ENCODE measurements around the gene KDM2B.

Gene KDM2B

GRCh38 chr12:121430833-121431415 lies 149.9 kb downstream of the KDM2B start:
- DNase-seq (ENCODE audit: low read depth): no peak

DNA sequence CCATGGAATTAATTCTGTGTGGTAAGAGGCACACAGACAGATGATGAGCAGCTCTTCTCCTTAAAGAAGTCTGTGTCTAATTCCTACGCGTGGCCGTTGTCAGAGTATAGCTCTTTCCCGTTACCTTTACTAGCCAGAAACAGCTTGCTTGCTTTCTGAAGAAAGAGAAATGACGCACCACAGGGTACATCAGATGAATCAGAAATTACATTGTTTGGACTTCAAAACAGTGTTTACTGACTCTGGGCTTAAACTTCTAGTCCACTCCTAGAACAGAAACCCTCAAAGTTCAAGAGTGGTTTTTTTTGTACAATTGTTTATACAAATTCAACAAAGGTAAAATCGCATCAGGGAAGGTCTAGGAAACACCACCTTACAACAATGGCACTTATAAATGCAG lies 151.9 kb downstream of the KDM2B start:
- no peak for DNase-seq (ENCODE audit: low read depth)

- no peak for DNase-seq (ENCODE audit: low read depth)
Observed at GRCh38 chr12:121427556-121428050, 153.2 kb downstream of the KDM2B start.

- DNase-seq (ENCODE audit: low read depth): no peak
Observed at GRCh38 chr12:121424624-121424975, 156.2 kb downstream of the KDM2B start.

GRCh38 chr12:121423682-121424623 lies 156.9 kb downstream of the KDM2B start:
- DNase-seq (ENCODE audit: low read depth): no peak

DNA sequence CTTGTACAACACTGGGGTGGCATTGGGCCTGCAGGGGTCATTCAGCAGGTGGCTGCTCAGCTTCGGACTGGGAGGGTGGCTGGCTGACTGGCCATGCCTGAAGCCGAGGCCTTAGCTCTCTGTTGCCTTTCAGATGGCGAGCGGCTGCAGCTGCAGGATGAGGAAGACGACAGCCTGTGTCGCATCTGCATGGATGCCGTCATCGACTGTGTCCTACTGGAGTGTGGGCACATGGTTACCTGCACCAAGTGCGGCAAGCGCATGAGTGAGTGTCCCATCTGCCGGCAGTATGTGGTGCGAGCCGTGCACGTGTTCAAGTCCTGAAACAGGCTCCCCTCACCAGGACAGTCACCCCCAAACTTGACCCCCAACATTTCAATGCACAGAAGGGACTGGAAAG lies 157.6 kb downstream of the KDM2B start:
- DNase-seq (ENCODE audit: low read depth): no peak

DNA sequence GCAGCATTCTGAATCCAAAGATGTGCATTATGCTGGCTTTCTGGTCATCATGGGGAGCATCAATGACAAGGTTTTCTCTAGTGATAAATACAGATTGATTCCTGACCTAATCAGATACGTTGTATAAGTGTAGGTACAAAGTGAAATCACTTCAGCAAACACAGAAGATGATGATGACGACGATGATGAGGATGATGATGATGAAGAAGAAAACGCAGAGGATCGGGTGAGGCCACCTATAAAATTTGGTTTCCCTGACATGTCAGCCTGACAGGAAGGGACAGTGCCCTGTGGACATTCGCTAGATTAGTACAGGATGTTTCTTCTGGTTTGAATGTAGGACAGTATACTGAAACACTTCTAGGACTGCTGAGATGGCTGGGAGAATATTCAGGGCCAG lies 160.7 kb downstream of the KDM2B start:
- DNase-seq (ENCODE audit: low read depth): no peak

DNA sequence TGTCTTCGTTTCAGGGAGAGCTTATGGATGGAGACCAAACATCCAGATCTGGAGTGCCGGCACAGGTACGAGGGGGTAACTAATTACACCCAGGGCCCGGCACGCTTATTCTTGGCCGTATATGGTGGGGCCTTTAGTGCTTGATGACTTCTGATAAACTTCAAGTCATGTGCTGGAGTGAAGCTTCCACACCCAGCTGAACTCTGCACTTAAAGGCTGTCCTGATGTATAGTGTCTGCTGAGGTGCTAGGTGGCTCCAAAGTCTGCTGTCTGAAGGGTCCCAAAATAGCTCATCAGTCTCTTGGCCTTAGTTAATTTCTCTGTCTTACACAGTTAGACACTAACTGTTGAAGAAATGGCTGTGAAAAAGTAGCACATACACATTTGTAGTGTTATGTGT lies 163.0 kb downstream of the KDM2B start:
- no peak for DNase-seq (ENCODE audit: low read depth)

GRCh38 chr12:121413917-121414316 lies 166.9 kb downstream of the KDM2B start:
- no peak for DNase-seq (ENCODE audit: low read depth)

DNA sequence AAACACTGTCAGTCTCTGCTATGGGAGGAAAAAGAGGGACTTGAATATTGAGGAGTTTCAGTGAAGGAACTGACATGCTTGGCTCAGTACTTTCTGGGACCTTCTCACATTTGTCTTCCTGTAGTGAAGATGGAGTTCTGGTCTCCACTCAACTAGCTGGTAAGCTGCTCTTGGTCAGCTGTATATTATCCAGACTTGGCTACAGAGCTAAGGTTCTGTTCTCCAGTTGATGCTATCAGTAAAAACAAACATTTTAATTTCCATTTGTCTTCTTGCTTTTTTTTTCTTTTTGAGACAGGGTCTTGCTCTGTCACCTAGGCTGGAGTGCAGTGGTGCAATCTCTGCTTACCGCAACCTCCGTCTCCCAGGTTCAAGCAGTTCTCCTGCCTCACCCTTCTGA lies 175.6 kb downstream of the KDM2B start:
- no peak for DNase-seq (ENCODE audit: low read depth)

GRCh38 chr12:121404734-121405133 lies 176.1 kb downstream of the KDM2B start:
- no peak for DNase-seq (ENCODE audit: low read depth)

DNA sequence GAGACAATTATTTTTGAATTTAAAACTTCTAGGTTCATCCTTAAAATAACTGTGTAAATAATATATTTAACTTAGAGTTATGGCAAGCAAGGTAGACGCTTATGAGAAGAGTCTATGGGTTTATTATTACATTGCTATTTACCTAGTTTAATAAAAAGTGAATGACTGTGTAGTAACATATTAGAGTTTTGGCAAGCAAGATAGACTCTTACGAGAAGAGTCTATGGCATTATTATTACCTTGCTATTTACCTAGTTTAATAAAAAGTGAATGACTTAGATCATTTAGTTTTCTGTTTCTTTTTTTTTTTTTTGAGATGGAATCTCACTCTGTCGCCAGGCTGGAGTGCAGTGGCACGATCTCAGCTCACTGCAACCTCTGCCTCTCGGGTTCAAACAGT lies 177.1 kb downstream of the KDM2B start:
- DNase-seq (ENCODE audit: low read depth): no peak

GRCh38 chr12:121400332-121401139 lies 180.3 kb downstream of the KDM2B start:
- no peak for DNase-seq (ENCODE audit: low read depth)

- peak; percentile 97 for DNase-seq (ENCODE audit: low read depth)
Observed at GRCh38 chr12:121399391-121400331, 181.2 kb downstream of the KDM2B start, which contains the start of gene RNF34. RNF34 (plus strand) TSS chr12:121400118; CDS start chr12:121400213, 95 bp downstream.

GRCh38 chr12:121398355-121398754 lies 182.5 kb downstream of the KDM2B start:
- no peak for DNase-seq (ENCODE audit: low read depth)

DNA sequence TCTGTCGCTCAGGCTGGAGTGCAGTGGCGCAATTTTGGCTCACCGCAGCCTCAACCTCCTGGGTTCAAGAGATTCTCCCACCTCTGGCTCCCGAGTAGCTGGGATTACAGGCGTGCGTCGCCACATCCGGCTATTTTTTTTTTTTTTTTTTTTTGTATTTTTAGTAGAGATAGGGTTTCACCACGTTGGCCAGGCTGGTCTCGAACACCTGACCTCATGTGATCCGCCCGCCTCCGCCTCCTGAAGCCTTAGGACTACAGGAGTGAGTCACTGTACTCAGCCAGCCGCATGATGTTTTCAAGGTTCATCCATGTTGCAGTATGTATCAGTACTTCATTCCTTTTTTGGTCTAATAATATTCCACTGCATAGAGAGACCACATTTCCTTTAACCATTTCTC lies 183.3 kb downstream of the KDM2B start:
- DNase-seq (ENCODE audit: low read depth): no peak

GRCh38 chr12:121392325-121392716 lies 188.5 kb downstream of the KDM2B start:
- no peak for DNase-seq (ENCODE audit: low read depth)

GRCh38 chr12:121391619-121392324 lies 189.1 kb downstream of the KDM2B start:
- no peak for DNase-seq (ENCODE audit: low read depth)

DNA sequence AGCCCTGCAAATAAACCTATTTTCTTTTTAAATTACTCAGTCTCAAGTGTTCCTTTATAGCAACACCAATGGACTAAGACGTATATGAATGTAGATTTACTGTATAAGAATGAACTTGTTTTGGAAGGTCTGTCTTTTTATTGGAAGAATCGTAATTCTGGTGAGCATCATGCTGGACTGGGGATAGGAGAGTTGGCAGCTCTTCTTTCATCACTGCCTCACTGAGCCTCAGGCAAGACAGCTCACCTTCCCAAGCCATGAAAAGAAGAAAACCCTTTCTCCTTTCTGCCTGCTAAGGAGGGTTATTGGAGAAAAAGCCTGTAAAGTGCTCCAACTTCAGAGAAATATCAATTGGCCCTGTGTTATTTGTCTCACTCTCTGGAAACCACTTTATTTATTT lies 190.0 kb downstream of the KDM2B start:
- DNase-seq (ENCODE audit: low read depth): no peak

- DNase-seq (ENCODE audit: low read depth): no peak
Observed at GRCh38 chr12:121388421-121388981, 192.3 kb downstream of the KDM2B start.
